ENCODE data around the gene NXPH3.
"Not testable (repeated sequence)": the region's sequence is repeated elsewhere in the genome, so short reads cannot be mapped to it uniquely, and the experiment has no call there.

The NXPH3 gene

DNA sequence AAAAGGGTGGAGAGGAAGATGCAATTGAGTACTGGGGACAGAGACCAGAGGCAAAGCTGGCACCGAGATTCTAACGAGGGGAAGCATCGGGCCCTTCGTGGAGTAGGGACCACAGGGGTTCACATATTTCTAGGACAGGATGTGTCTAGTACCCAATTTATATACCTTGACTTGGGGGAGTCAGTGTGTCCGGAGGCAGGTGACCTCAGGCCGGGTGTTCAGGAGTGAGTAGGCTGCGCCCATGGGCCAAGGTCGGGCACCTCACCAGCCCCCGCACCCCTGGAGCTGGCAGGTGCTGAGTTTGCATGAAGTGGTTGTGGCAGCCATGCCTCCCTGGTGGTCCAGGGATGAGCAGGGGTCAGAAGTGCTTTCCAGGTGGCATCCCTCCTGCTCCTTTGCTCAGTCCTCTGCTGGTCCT is 8.6 kb upstream of the NXPH3 start:
- Histone ChIP-seq H3F3A (ENCODE audit: insufficient read depth, low read length) (peaks cover 19% of the 10 kb centered on the region), H3K4me3 (ENCODE audit: low read length) (no peak overlapping the region), H3K4me1 (ENCODE audit: low read length) (peaks cover 16% of the 10 kb centered on the region), H3K27ac (ENCODE audit: low read length) (no peak overlapping the region), H3K36me3 (replicated peaks; ENCODE audit: insufficient read depth, low read length) (no peaks in the 10 kb centered on the region), H3K4me2 (ENCODE audit: low read depth, low read length) (no peak overlapping the region), H3K79me2 (ENCODE audit: low read length) (no peaks in the 10 kb centered on the region), H3K9me2 (replicated peaks; ENCODE audit: insufficient read depth, low read length) (no peaks in the 10 kb centered on the region), H3K9ac (ENCODE audit: low read length) (no peak overlapping the region), H3K9me3 (replicated peaks; ENCODE audit: insufficient read depth, low read length) (no peaks in the 10 kb centered on the region), H4K20me1 (ENCODE audit: insufficient read depth, low read length) (no peaks in the 10 kb centered on the region), H3K27me3 (replicated peaks; ENCODE audit: insufficient read depth, low read length) (peaks cover 46% of the 10 kb centered on the region), H2AFZ (ENCODE audit: low read length) (no peak overlapping the region)
- no peak for DNase-seq
- TF ChIP-seq, protein P1, sequence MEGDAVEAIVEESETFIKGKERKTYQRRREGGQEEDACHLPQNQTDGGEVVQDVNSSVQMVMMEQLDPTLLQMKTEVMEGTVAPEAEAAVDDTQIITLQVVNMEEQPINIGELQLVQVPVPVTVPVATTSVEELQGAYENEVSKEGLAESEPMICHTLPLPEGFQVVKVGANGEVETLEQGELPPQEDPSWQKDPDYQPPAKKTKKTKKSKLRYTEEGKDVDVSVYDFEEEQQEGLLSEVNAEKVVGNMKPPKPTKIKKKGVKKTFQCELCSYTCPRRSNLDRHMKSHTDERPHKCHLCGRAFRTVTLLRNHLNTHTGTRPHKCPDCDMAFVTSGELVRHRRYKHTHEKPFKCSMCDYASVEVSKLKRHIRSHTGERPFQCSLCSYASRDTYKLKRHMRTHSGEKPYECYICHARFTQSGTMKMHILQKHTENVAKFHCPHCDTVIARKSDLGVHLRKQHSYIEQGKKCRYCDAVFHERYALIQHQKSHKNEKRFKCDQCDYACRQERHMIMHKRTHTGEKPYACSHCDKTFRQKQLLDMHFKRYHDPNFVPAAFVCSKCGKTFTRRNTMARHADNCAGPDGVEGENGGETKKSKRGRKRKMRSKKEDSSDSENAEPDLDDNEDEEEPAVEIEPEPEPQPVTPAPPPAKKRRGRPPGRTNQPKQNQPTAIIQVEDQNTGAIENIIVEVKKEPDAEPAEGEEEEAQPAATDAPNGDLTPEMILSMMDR (IDR thresholded peaks at IDR 0.05; ENCODE audit: low read length) = no peak
- no peak for TF ChIP-seq EZH2 (optimal IDR thresholded peaks at IDR 0.05; ENCODE audit: low read depth, low read length)
- TF ChIP-seq EZH2phosphoT487 (IDR thresholded peaks at IDR 0.05; ENCODE audit: low read length) = no peak

DNA sequence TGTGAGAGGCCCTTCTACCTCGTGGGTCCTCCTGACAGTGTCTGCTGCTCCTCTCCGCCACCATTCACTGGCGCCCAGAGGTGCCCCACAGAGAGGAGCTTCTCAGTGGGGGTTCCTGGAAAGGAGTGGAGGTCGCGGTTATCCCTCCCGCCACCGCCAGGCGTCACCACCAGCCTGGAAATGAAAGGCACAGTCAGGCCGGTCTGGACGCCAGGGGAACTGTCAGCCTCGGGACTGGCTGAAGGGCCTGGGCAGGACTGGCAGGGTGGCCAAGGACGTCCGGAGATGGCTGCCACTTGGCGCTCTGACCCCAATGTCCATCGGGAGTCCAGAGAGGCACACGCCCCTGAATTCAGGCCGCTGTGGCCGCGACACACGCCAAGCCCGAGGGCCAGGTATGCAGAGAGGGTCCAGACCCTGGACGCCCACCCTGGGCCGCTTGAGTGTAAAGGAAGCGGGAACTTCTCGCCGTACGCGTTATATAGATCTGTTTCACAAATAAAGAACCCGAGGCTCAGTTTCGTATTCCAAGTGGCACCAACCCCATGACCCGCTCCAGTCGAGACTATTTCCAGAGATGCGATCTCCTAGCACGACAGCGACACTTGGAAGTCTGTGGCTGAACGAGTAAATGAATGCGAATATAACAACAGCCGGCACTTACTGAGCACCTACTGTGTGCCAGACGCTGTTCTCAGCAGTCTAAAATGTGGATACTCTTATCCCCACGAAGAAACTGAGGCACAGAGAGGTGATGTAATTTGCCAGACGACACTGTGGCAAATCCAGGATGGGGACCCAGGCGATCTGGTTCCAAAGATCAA is 7.6 kb upstream of the NXPH3 start:
- no peaks in the 10 kb centered on the region for H3K9me3 ChIP-seq (replicated peaks; ENCODE audit: insufficient read depth, low read length)
- H3K36me3 ChIP-seq (replicated peaks; ENCODE audit: insufficient read depth, low read length) = no peaks in the 10 kb centered on the region
- no peaks in the 10 kb centered on the region for H4K20me1 ChIP-seq (ENCODE audit: insufficient read depth, low read length)
- TF ChIP-seq EZH2phosphoT487 (IDR thresholded peaks at IDR 0.05; ENCODE audit: low read length) (no peak), EZH2 (optimal IDR thresholded peaks at IDR 0.05; ENCODE audit: low read depth, low read length) (no peak)
- TF ChIP-seq, protein P1 (IDR thresholded peaks at IDR 0.05; ENCODE audit: low read length) = peak; percentile 87
- peak overlapping the region; percentile 14; the same call in 1 of the 2 replicates for H3K9ac ChIP-seq (ENCODE audit: low read length)
- DNase-seq = peak; percentile 78
- peak overlapping the region; percentile 93 for H2AFZ ChIP-seq (ENCODE audit: low read length)
- H3F3A ChIP-seq (ENCODE audit: insufficient read depth, low read length) = peaks cover 19% of the 10 kb centered on the region
- peak overlapping the region; percentile 95 for H3K4me2 ChIP-seq (ENCODE audit: low read depth, low read length)
- peaks cover 52% of the 10 kb centered on the region for H3K27me3 ChIP-seq (replicated peaks; ENCODE audit: insufficient read depth, low read length)
- H3K79me2 ChIP-seq (ENCODE audit: low read length) = no peaks in the 10 kb centered on the region
- H3K27ac ChIP-seq (ENCODE audit: low read length) = no peak overlapping the region
- peak overlapping the region; percentile 63 for H3K4me3 ChIP-seq (ENCODE audit: low read length)
- peaks cover 16% of the 10 kb centered on the region for H3K4me1 ChIP-seq (ENCODE audit: low read length)
- no peaks in the 10 kb centered on the region for H3K9me2 ChIP-seq (replicated peaks; ENCODE audit: insufficient read depth, low read length)

DNA sequence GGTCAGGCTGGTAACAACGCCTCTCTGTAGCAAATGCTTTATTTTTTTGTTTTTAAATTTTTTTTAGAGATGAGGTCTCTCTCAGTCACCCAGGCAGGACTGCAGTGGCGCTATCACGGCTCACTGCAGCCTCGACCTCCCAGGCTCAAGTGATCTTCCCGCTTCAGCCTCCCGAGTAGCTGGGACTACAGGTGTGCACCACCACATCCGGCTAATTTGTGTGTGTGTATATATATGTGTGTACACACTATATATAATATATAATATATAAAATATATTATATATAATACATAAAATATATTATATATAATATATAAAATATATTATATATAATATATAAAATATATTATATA is 7.0 kb upstream of the NXPH3 start:
- DNase-seq; H3K9me3 ChIP-seq (replicated peaks; ENCODE audit: insufficient read depth, low read length); H3K36me3 ChIP-seq (replicated peaks; ENCODE audit: insufficient read depth, low read length); H2AFZ ChIP-seq (ENCODE audit: low read length); H3K9me2 ChIP-seq (replicated peaks; ENCODE audit: insufficient read depth, low read length); H3K9ac ChIP-seq (ENCODE audit: low read length); H3K79me2 ChIP-seq (ENCODE audit: low read length); H3K27ac ChIP-seq (ENCODE audit: low read length); H4K20me1 ChIP-seq (ENCODE audit: insufficient read depth, low read length): not testable (repeated sequence)
- Histone ChIP-seq H3K27me3 (replicated peaks; ENCODE audit: insufficient read depth, low read length) (peaks cover 52% of the 10 kb centered on the region), H3K4me2 (ENCODE audit: low read depth, low read length) (peak overlapping the region; percentile 95; the same call in 1 of the 2 replicates), H3K4me1 (ENCODE audit: low read length) (peaks cover 16% of the 10 kb centered on the region), H3K4me3 (ENCODE audit: low read length) (peak overlapping the region; percentile 63; the same call in 1 of the 2 replicates), H3F3A (ENCODE audit: insufficient read depth, low read length) (peaks cover 19% of the 10 kb centered on the region)
